Tibial artery (tissue), 4 donors: ENCODE data around the gene PCDHGA3.
"Not testable (repeated sequence)": the region's sequence is repeated elsewhere in the genome, so short reads cannot be mapped to it uniquely, and the experiment has no call there.

ENCODE experiments used
- DNase-seq, 2 donors: peaks; one replicate each; pipeline ENCODE4 v3.0.0-alpha.2; 2019
- H3K27ac ChIP-seq, 2 donors: fragments of 200-600 bp; sonication (generic) in 1 of 2; 1 replicate in 1 of 2; 2 replicates in 1 of 2; pipeline ENCODE4 v1.5.1; 2018 to 2019; ENCODE audit warnings: mild to moderate bottlenecking in 1 of 2
- H3K27me3 ChIP-seq, 2 donors: fragments of 200-600 bp; sonication (generic) in 1 of 2; one replicate each; pipeline versions ENCODE4 v1.5.1 to v1.6.0; 2016 to 2019
- H3K36me3 ChIP-seq, 3 donors: fragments of 200-600 bp; sonication (generic) in 2 of 3; one replicate each; pipeline ENCODE4 v1.5.1; 2016 to 2019; ENCODE audit warnings: mild to moderate bottlenecking in 2 of 3
- H3K4me1 ChIP-seq, 4 donors: fragments of 200-600 bp; sonication (generic) in 2 of 4; 1 replicate in 3 of 4; 2 replicates in 1 of 4; pipeline ENCODE4 v1.5.1; 2016 to 2019
- H3K4me3 ChIP-seq, 2 donors: fragments of 200-600 bp; sonication (generic) in 1 of 2; 1 replicate in 1 of 2; 2 replicates in 1 of 2; pipeline ENCODE4 v1.5.1; 2018 to 2019; ENCODE audit warnings: mild to moderate bottlenecking in 2 of 2
- H3K9me3 ChIP-seq, 3 donors: fragments of 200-600 bp; sonication (generic) in 1 of 3; one replicate each; pipeline ENCODE4 v1.5.1; 2016 to 2019
- intact Hi-C: fragments of 100-400 bp; cut with DNase I; formaldehyde crosslinking; loops from one replicate; pipeline ENCODE4 v1.15.0; 2023; ENCODE audit warnings: low total_unique reads
- TF ChIP-seq, protein P1 (sequence below), 2 experiments: fragments of 200-600 bp in 1 of 2; fragments of 450-650 bp in 1 of 2; IDR thresholded peaks; one replicate each; pipeline ENCODE4 v1.5.1; 2017 to 2019; ENCODE audit warnings: antibody characterized with exemption in 2 of 2, mild to moderate bottlenecking in 1 of 2, moderate library complexity in 1 of 2

Gene PCDHGA3

DNA sequence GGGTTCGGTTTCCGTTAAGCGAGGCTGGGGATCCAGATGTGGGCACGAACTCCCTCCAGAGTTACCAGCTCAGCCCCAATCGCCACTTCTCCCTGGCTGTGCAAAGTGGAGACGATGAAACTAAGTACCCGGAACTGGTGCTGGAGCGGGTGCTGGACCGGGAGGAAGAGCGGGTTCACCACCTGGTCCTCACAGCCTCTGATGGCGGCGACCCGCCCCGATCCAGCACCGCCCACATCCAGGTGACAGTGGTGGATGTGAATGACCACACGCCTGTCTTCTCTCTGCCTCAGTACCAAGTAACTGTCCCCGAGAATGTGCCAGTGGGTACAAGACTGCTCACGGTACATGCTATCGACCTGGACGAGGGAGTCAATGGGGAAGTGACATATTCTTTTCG lies 39.7 kb downstream of the PCDHGA3 start:
- Histone ChIP-seq H3K4me1 (no peaks in the 10 kb centered on the region), H3K9me3 (peaks cover 37 to 98% (median 77%) of the 10 kb centered on the region in 3 donors), H3K36me3 (peaks cover 4 to 64% (median 63%) of the 10 kb centered on the region in 3 donors), H3K27me3 (no peaks in the 10 kb centered on the region), H3K4me3 (peak overlapping the region in 1 of 2 donors; percentile 29), H3K27ac (no peak overlapping the region)
- TF ChIP-seq, protein P1, sequence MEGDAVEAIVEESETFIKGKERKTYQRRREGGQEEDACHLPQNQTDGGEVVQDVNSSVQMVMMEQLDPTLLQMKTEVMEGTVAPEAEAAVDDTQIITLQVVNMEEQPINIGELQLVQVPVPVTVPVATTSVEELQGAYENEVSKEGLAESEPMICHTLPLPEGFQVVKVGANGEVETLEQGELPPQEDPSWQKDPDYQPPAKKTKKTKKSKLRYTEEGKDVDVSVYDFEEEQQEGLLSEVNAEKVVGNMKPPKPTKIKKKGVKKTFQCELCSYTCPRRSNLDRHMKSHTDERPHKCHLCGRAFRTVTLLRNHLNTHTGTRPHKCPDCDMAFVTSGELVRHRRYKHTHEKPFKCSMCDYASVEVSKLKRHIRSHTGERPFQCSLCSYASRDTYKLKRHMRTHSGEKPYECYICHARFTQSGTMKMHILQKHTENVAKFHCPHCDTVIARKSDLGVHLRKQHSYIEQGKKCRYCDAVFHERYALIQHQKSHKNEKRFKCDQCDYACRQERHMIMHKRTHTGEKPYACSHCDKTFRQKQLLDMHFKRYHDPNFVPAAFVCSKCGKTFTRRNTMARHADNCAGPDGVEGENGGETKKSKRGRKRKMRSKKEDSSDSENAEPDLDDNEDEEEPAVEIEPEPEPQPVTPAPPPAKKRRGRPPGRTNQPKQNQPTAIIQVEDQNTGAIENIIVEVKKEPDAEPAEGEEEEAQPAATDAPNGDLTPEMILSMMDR (IDR thresholded peaks at IDR 0.05): no peak
- no peak for DNase-seq
- intact Hi-C loops: no loop called here

DNA sequence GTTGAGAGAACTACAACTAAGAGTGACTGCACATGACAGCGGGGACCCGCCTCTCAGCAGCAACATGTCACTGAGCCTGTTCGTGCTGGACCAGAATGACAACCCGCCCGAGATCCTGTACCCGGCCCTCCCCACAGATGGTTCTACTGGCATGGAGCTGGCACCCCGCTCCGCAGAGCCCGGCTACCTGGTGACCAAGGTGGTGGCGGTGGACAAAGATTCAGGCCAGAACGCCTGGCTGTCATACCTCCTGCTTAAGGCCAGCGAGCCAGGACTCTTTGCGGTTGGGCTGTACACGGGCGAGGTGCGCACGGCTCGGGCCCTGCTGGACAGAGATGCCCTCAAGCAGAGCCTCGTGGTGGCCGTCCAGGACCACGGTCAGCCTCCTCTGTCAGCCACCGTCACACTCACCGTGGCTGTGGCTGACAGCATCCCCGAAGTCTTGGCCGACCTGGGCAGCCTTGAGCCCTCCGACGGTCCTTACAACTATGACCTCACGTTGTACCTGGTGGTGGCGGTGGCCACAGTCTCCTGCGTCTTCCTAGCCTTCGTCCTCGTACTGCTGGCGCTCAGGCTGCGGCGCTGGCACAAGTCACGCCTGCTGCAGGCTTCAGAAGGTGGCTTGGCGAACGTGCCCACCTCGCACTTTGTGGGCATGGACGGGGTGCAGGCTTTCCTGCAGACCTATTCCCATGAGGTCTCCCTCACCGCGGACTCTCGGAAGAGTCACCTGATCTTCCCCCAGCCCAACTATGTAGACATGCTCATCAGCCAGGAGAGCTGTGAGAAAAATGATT lies 41.0 kb downstream of the PCDHGA3 start:
- H3K4me3 ChIP-seq: no peak overlapping the region
- H3K9me3 ChIP-seq: peaks cover 37 to 98% (median 89%) of the 10 kb centered on the region in 3 donors
- intact Hi-C loops: no loop called here
- no peak for DNase-seq
- H3K27ac ChIP-seq: no peak overlapping the region
- H3K4me1 ChIP-seq: no peaks in the 10 kb centered on the region
- H3K27me3 ChIP-seq: no peaks in the 10 kb centered on the region
- H3K36me3 ChIP-seq: peaks cover 4 to 66% (median 64%) of the 10 kb centered on the region in 3 donors
- TF ChIP-seq, protein P1 (IDR thresholded peaks at IDR 0.05): no peak

DNA sequence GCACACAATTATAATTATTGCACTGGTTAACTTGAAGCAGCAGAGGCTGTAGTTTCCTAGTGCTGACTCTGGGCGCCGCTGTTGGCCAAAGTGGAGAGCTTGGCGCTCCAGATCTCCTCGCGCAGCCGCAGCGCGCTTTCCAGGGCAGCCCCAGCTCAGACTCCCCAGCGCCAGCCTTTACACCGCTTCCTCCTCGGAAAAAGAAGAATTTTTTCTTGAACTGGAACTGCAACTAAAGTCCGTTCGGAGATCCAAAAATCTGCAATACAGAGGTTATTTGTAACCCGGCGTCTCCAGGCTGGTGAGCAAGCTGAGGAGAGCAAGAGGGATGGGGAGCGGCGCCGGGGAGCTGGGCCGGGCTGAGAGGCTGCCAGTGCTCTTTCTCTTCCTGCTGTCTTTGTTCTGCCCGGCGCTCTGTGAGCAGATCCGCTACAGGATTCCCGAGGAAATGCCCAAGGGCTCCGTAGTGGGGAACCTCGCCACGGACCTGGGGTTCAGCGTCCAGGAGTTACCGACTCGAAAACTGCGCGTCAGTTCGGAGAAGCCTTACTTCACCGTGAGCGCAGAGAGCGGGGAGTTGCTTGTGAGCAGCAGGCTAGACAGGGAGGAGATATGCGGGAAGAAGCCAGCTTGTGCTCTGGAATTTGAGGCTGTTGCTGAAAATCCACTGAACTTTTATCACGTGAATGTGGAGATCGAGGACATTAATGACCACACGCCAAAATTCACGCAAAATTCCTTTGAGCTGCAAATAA lies 44.1 kb downstream of the PCDHGA3 start, which contains the start of gene PCDHGB4:
TSS of gene PCDHGB4 (plus strand) at position 142 of the 755 bp plus-strand sequence. CDS start at position 329, 187 bp downstream.
- H3K27me3 ChIP-seq, H3K4me1 ChIP-seq, intact Hi-C loops, DNase-seq, H3K27ac ChIP-seq, H3K4me3 ChIP-seq: not testable (repeated sequence)
- peaks cover 37 to 98% (median 86%) of the 10 kb centered on the region in 3 donors for H3K9me3 ChIP-seq
- H3K36me3 ChIP-seq: peaks cover 5 to 78% (median 74%) of the 10 kb centered on the region in 3 donors

DNA sequence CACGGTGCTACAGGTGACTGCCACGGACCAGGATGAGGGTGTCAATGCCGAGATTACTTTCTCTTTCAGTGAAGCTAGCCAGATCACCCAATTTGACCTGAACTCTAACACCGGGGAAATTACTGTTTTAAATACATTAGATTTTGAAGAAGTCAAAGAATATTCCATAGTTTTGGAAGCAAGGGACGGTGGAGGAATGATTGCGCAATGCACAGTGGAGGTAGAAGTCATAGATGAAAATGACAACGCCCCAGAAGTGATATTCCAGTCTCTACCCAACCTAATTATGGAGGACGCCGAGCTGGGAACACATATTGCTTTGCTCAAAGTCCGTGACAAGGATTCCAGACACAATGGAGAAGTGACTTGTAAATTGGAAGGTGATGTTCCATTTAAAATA lies 45.0 kb downstream of the PCDHGA3 start:
- H3K4me3 ChIP-seq: no peak overlapping the region
- H3K27ac ChIP-seq: no peak overlapping the region
- H3K27me3 ChIP-seq: no peaks in the 10 kb centered on the region
- intact Hi-C loops: no loop called here
- peaks cover 35 to 98% (median 86%) of the 10 kb centered on the region in 3 donors for H3K9me3 ChIP-seq
- DNase-seq: no peak
- H3K4me1 ChIP-seq: no peaks in the 10 kb centered on the region
- peaks cover 4 to 78% (median 70%) of the 10 kb centered on the region in 3 donors for H3K36me3 ChIP-seq
- TF ChIP-seq, protein P1 (IDR thresholded peaks at IDR 0.05): no peak

DNA sequence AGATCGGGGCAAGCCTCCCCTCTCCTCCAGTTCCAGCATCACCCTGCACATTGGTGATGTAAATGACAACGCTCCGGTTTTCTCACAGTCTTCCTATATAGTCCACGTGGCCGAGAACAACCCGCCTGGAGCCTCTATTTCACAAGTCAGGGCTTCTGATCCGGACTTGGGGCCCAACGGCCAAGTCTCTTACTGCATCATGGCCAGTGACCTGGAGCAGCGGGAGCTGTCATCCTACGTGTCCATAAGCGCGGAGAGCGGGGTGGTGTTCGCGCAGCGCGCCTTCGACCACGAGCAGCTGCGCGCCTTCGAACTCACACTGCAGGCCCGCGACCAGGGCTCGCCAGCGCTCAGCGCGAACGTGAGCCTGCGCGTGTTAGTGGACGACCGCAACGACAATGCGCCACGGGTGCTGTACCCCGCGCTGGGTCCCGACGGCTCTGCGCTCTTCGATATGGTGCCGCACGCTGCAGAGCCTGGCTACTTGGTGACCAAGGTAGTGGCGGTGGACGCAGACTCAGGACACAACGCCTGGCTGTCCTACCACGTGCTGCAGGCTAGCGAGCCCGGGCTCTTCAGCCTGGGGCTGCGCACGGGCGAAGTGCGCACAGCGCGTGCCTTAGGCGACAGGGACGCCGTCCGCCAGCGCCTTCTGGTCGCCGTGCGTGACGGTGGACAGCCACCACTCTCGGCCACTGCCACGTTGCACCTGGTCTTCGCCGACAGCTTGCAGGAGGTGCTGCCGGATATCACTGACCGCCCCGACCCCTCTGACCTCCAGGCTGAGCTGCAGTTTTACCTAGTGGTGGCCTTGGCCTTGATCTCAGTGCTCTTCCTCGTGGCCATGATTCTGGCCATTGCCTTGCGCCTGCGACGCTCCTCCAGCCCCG lies 45.8 kb downstream of the PCDHGA3 start:
- TF ChIP-seq, protein P1 (IDR thresholded peaks at IDR 0.05): no peak
- no peaks in the 10 kb centered on the region for H3K4me1 ChIP-seq
- H3K27me3 ChIP-seq: no peaks in the 10 kb centered on the region
- DNase-seq: no peak
- H3K27ac ChIP-seq: no peak overlapping the region
- H3K9me3 ChIP-seq: peaks cover 35 to 98% (median 86%) of the 10 kb centered on the region in 3 donors
- H3K36me3 ChIP-seq: peaks cover 4 to 74% (median 66%) of the 10 kb centered on the region in 3 donors
- no peak overlapping the region for H3K4me3 ChIP-seq
- intact Hi-C loops: no loop called here
